ENCODE results near the gene DOCK4. TPM values are rescaled to one million over a fixed set of nuclear protein-coding genes. Genes with fewer than 3 reads are reported as not detected.

The DOCK4 gene
- total and polyA plus RNA-seq, 2 donors from 2014 or later = 3.2 to 38.9 TPM

GRCh38 chr7:111741811-111742240 is 464.4 kb downstream of the DOCK4 start:
- TF ChIP-seq CTCF (IDR thresholded peaks at IDR 0.05; ENCODE audit: borderline replicate concordance, extremely low read depth, insufficient read depth) = peak; percentile 64
- FAIRE-seq (peak; percentile 25), DNase-seq (peak in 4 of 5 donors; percentile 57 to 83 (median 67))
- Histone ChIP-seq H3K9ac (ENCODE audit: low read length in 3 of 3) (no peak overlapping the region), H3K4me3 (ENCODE audit: low read length in 3 of 3) (no peak overlapping the region), H3K4me1 (ENCODE audit: control insufficient read depth in 2 of 3, insufficient read depth in 2 of 3, low read depth in 1 of 3, low read length in 3 of 3) (peaks cover 0 to 2% (median 0%) of the 10 kb centered on the region in 3 donors), H3K9me3 (ENCODE audit: control insufficient read depth in 2 of 3, insufficient read depth in 1 of 3, low read length in 3 of 3) (no peaks in the 10 kb centered on the region), H3K27ac (ENCODE audit: low read depth in 2 of 2, low read length in 2 of 2) (no peak overlapping the region), H3K36me3 (ENCODE audit: control insufficient read depth in 2 of 3, insufficient read depth in 3 of 3, low read length in 3 of 3) (peaks cover 0 to 11% (median 2%) of the 10 kb centered on the region in 3 donors), H3K27me3 (ENCODE audit: control insufficient read depth, insufficient read depth, low read length) (no peaks in the 10 kb centered on the region)
- intact Hi-C loops (cut with DNase I) = no loop called here

- peaks cover 0 to 11% (median 2%) of the 10 kb centered on the region in 3 donors for H3K36me3 ChIP-seq (ENCODE audit: control insufficient read depth in 2 of 3, insufficient read depth in 3 of 3, low read length in 3 of 3)
Measured at GRCh38 chr7:111740942-111741341, 465.3 kb downstream of the DOCK4 start.

GRCh38 chr7:111736552-111736874 is 469.7 kb downstream of the DOCK4 start:
- intact Hi-C loops (cut with DNase I) = no loop called here
- Histone ChIP-seq H3K4me3 (ENCODE audit: low read length in 3 of 3) (no peak overlapping the region), H3K27ac (ENCODE audit: low read depth in 2 of 2, low read length in 2 of 2) (no peak overlapping the region), H3K36me3 (ENCODE audit: control insufficient read depth in 2 of 3, insufficient read depth in 3 of 3, low read length in 3 of 3) (peaks cover 0 to 11% (median 2%) of the 10 kb centered on the region in 3 donors), H3K4me1 (ENCODE audit: control insufficient read depth in 2 of 3, insufficient read depth in 2 of 3, low read depth in 1 of 3, low read length in 3 of 3) (no peaks in the 10 kb centered on the region), H3K27me3 (ENCODE audit: control insufficient read depth, insufficient read depth, low read length) (no peaks in the 10 kb centered on the region), H3K9me3 (ENCODE audit: control insufficient read depth in 2 of 3, insufficient read depth in 1 of 3, low read length in 3 of 3) (no peaks in the 10 kb centered on the region), H3K9ac (ENCODE audit: low read length in 3 of 3) (no peak overlapping the region)
- DNase-seq (no peak), FAIRE-seq (no peak)
- TF ChIP-seq CTCF (IDR thresholded peaks at IDR 0.05; ENCODE audit: borderline replicate concordance, extremely low read depth, insufficient read depth) = no peak

More at GRCh38 chr7:111740942-111741341, 465.3 kb downstream of the DOCK4 start:
- DNase-seq (no peak), FAIRE-seq (no peak)
- H3K27ac ChIP-seq (ENCODE audit: low read depth in 2 of 2, low read length in 2 of 2) = no peak overlapping the region
- TF ChIP-seq CTCF (IDR thresholded peaks at IDR 0.05; ENCODE audit: borderline replicate concordance, extremely low read depth, insufficient read depth) = no peak
- H3K9me3 ChIP-seq (ENCODE audit: control insufficient read depth in 2 of 3, insufficient read depth in 1 of 3, low read length in 3 of 3) = no peaks in the 10 kb centered on the region
- peaks cover 0 to 2% (median 0%) of the 10 kb centered on the region in 3 donors for H3K4me1 ChIP-seq (ENCODE audit: control insufficient read depth in 2 of 3, insufficient read depth in 2 of 3, low read depth in 1 of 3, low read length in 3 of 3)
- H3K27me3 ChIP-seq (ENCODE audit: control insufficient read depth, insufficient read depth, low read length) = no peaks in the 10 kb centered on the region
- intact Hi-C loops (cut with DNase I) = no loop called here
- no peak overlapping the region for H3K4me3 ChIP-seq (ENCODE audit: low read length in 3 of 3)
- no peak overlapping the region for H3K9ac ChIP-seq (ENCODE audit: low read length in 3 of 3)

Measured in kidney (tissue), 14 donors.